ENCODE data around the gene POT1.
A peak's percentile ranks its signal among the peaks of the same experiment; 100 is the strongest.

The POT1 gene

DNA sequence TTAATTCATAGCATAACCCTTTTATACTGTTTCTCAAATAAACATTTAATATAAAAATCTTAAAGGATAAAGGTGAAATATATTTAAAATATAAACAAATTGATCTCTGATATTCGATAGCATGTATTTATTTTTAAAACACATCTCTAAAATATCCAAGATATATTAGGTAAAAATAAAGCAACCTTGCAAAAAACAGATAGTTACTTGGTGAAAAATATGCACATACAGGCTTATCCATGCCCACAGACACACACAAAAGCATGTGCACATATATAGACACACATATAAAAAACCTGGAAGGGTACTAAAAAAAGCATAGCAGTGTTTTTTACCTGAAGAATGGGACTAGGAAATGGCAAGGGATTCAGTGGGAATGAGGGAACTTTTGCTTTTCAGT, 19.8 kb downstream of the POT1 start:
- no peak for DNase-seq

DNA sequence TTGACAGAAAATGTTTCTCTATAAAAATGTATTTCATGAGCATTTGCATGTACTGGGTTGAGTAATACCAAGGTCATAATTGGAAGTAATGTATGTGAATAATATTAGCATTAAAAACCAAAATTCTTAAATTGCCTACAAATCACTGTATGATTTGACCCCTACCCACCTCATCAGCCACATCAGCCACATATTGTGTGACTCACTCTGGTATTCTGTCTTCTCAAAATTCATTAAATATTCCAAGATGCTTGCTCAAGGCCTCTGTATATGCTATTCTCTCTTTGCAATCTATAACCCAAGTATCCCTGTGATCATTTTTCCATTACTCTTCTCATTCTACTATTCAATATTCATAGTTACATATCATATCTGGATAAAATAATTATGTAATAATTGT, 21.4 kb downstream of the POT1 start:
- no peak for DNase-seq

DNA sequence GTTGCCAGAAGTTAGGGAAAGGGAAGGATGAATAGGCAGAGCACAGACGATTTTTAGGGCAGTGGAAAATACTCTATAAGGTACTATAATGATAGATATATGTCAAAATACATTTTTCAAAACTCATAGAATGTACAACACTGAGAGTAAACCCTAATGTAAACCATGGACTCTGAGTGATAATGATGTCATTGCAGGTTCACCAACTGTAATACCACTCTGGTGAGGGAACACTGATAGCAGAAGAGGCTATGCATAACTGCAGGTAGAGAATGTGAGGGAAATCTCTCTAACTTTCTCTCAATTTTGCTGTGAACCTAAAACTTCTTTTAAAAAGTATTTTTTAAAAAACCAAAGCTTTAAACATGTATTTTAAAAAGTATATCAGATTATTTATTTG, 22.1 kb downstream of the POT1 start:
- no peak for DNase-seq

GRCh38 chr7:124898531-124898930, 31.1 kb downstream of the POT1 start:
- no peak for DNase-seq

GRCh38 chr7:124896001-124896400, 33.6 kb downstream of the POT1 start:
- DNase-seq, result no peak

DNA sequence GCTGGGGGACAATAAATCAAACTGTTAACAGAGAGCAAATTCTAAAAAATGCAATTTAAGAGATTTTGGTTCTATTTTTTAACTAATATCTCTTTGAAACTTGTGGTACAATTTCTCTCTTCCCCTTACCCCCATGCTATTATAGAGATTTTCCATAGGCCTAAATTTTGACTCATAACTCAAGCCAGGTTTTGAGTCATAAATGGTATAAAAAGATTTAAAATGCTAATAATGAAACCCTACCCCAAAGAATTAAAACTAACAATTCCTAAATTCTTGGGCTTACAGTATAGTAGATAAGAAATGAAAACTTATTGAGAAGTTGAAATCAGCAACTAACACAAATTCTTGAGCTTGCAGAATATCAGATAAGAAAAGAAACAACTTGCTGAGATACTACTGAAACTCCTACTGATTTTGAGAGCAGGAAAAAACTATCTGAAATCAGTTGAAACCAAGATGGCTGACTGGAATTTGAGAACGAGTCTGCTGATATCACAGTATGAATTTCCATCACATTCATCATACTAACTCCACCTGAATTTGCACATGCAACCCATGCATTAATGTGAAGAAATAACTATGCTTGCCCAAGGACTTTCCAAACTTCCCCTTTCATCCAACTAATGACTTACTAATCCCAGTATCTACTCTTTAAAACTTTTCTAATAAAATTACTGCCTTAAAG, 36.3 kb downstream of the POT1 start:
- no peak for DNase-seq

DNA sequence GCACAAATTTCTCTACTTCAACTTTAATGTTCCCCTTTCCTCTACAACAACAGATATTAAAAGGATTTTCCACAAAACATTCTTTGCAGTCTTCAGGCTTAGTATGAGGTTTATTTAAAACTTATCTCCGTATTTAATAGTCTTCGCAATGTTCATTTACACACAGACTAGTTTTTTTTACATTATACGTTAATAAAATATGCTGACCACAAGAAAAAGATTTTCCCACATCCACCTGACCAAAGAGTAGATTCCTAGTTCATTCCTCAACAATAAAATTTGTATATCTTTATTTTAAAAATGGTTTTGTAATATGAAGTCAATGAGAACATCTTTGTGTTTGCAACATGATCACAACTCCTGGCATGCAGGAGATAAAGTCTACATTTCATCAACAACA, 42.4 kb downstream of the POT1 start:
- DNase-seq, result no peak

- no peak for DNase-seq
Measured at GRCh38 chr7:124881981-124882380, 47.6 kb downstream of the POT1 start.

GRCh38 chr7:124879771-124880170, 49.9 kb downstream of the POT1 start:
- no peak for DNase-seq

GRCh38 chr7:124879103-124879502, 50.5 kb downstream of the POT1 start:
- DNase-seq, result no peak

DNA sequence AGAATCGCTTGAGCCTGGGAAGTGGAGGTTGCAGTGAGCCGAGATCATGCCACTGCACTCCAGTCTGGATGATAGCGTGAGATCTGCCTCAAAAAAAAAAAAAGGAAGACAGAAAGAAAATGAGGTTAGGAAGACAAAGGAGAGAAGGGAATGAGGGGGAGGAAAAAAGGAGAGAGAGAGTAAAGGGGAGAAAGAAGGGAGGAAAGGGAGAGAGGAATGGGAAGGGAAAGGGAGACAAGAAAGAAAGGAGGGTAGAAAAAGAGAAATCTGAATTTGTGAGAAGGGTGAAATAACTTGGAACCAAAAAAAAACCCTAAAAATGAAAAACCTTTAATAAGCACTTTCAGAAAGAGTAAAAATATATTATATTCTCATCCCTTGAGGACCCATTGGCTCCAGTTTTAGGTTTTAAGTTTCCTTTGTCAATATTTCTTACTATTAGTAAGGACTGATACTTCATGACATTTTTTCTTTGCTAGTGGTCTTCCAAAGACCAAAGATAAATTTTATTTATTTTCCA, 54.9 kb downstream of the POT1 start:
- no peak for DNase-seq

DNA sequence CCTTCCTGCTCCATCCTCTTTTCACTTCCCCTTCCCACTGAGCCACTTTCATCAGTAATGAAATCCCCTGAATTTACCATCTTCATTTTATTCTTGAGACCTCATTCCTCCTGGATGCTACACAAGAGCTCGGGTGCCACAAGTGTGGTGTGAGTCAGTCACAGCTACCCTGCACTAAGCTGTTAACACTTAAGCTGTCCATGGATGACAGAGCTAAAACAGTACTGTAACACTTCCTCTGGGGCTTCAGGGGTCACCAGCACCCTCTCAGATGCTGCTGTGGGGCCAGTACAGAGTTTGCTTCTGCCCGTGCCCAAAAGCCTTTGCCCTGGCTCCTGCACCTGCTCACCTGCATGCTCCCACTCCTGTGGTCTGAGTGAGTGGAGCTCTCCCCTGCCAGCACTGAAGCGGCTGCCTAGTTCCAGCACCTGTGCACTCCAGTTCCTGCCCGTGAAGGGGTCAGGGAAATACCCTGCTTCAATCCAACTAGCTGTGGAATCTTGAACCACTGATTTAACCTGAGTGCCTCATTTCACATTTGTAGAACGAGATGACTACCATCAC, 71.9 kb downstream of the POT1 start:
- DNase-seq, result no peak

GRCh38 chr7:124856299-124856888, 73.2 kb downstream of the POT1 start:
- peak; percentile 33 for DNase-seq

DNA sequence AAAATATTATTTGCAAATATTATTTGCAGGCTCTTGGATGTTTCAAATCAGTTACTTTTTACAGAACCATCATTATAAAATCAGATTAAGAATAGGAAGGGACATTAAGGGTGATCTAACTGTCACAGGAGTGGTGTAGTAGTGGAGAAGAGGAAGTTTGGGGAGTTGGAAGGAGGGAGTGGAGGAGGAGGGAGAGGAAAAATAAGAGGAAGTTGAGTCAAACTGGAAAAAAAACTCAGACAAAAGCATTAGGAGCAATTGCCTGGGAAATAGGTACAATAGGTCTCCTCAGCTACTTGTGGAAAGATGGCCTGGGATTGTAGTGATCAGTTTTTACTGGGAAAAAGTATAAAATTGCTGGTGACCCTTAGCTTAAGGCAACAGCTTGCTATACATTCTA, 86.3 kb downstream of the POT1 start:
- DNase-seq, result no peak

DNA sequence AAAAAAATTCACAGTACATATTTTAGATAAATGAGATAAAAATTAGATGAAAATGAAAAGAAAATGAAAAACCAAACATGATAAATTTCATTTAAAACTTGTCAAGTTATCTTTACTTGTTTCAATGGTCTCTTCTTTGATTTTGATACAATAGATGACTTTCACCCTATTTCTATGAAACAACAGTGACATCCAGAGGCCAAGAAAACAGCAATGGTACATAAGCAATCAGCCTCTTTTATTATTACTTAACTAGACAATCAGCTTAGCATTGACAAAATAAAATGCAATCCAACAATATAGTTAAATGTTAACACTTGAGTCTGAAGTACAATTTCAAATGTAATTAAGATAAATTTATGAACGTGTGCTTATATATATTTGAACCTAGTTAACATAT, 89.2 kb downstream of the POT1 start:
- no peak for DNase-seq

DNA sequence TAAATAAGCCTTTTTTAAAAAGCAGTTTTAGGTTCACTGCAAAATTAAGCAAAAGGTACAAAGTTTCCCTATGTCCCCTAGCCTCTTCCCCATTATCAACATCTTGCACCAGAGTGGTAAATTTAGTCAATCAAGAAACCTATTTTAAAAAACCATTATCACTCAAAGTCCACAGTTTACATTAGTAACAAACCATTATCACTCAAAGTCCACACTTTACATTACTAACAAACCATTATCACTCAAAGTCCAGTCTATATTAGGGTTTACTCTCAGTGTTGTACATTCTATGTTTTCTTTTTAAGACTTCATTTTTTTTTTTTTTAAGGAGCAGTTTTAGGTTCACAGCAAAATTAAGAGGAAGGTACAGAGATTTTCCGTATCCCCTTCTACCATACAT, 89.9 kb downstream of the POT1 start:
- no peak for DNase-seq

DNA sequence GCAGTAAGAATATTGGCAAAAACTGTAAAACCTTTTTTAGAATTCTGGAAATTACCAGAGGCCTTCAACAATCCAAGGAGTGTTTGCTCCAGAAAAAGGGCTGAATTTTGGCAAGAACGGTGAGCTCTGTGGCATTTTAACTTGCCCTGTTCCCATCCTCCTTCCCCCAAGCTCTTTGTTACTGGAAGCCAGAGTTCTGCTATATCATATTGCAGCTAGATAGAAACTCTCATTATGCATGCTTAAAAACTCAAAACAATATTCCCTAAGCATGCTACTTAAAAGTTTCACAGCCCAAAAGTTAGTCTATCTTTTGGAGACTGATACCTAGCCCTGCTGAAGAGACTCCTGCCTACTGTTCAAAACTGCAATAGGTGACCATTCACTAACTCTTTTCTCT, 93.5 kb downstream of the POT1 start:
- DNase-seq, result no peak

- DNase-seq, result no peak
Measured at GRCh38 chr7:124818807-124819206, 110.8 kb downstream of the POT1 start.

- no peak for DNase-seq
Measured at GRCh38 chr7:124813994-124814798, 115.4 kb downstream of the POT1 start.

GRCh38 chr7:124812764-124813163, 116.9 kb downstream of the POT1 start:
- DNase-seq, result no peak

GRCh38 chr7:124811341-124811740, 118.3 kb downstream of the POT1 start:
- DNase-seq, result no peak

GRCh38 chr7:124810605-124811004, 119.0 kb downstream of the POT1 start:
- no peak for DNase-seq

DNA sequence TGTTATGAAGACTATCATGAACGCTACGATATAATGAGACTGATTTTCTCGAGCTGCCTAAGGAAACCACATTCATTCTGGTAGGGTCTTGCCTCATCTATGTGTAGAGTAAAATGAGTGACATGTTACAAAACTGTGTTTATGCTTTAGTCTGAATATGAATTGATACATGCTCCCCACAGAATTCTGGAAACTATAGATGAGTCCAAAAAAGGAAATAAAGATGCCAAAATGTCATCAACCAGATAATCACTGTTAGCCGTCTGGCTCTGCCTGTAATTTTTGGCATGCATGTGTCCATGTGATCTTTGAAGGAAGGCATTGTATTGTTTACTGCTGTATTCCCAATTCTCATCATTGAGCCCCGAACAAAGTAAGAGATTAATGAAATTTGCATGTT, 121.4 kb downstream of the POT1 start:
- no peak for DNase-seq

Data from CD4-positive, alpha-beta T cell treated with Interleukin-17A for 1 hour (primary cell).